A549 treated with GW870086 at 1 μM for 4 hours (cell line): ENCODE measurements around the gene IL17B. TPM values are rescaled to one million over a fixed set of nuclear protein-coding genes. Genes with fewer than 3 reads are reported as not detected.

ENCODE experiments used
- total RNA-seq: library from RNA; stranded (reverse); fragments of 200-300 nt; extraction: Qiagen RNA extraction; gene quantifications from 5 replicates; pipeline ENCODE4 v1.2.3, GENCODE V29; 2022; ENCODE audit warnings: low read depth

The IL17B gene, protein sequence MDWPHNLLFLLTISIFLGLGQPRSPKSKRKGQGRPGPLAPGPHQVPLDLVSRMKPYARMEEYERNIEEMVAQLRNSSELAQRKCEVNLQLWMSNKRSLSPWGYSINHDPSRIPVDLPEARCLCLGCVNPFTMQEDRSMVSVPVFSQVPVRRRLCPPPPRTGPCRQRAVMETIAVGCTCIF
- not detected in 5 replicates for total RNA-seq

DNA sequence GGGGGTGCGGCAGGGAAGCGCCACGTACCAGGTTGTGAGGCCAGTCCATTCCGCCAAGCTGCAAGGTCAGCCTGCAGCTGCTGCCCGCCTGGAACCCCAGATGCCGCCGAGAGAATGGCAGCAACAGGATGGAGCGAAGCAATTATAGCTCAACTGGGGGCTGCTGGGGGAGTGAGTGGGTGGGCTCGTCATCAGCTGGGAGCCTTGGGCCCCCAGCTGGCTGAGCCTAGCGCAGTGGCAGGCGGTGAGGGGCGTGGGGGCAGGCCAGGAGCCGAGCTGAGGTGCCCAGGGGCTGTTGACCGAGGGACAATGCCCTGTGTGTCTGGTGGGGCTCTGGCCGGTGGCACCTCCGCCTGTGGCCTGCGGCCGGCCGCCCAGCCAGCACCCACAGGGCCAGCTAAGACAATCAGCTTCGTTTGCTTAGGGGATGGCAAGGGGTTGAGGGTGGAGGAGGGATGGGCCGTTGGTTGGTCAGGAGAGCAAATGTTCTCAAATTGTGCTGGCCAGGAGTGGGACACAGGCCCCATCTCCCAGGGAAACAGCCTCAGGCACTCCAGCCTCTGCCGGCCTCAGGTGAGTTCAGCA lies at the start of gene IL17B:
Gene IL17B, minus strand, starts transcription at position 116 of the 585 bp plus-strand sequence. Its CDS starts 67 bp downstream, at position 49.

GRCh38 chr5:149357370-149358293 lies 21.5 kb downstream of the IL17B start, which contains the start of gene PCYOX1L:
TSS of gene PCYOX1L (plus strand) at chr5:149358046. CDS start at chr5:149358069, 23 bp downstream.

GRCh38 chr5:149345147-149345891 lies 33.8 kb downstream of the IL17B start, which contains the start of gene GRPEL2:
TSS of gene GRPEL2 (plus strand) at chr5:149345499. CDS start at chr5:149345540, 41 bp downstream.

Other genes with a start within 250 kb of the IL17B start
- gene ABLIM3, start 237.8 kb downstream of the IL17B start, total RNA-seq = 10.7 to 13.6 TPM (median 11.1 TPM) in 5 replicates
- 7.8 to 9.5 TPM (median 9.1 TPM) in 5 replicates for gene AFAP1L1, start 107.4 kb downstream of the IL17B start, total RNA-seq
- gene GRPEL2, start 33.8 kb downstream of the IL17B start, total RNA-seq = 7.4 to 8.8 TPM (median 7.8 TPM) in 5 replicates
- 2.1 to 2.9 TPM (median 2.7 TPM) in 5 replicates for gene PCYOX1L, start 21.2 kb downstream of the IL17B start, total RNA-seq
- 127 to 144 TPM (median 137 TPM) in 5 replicates for gene CSNK1A1, start 172.1 kb upstream of the IL17B start, total RNA-seq
- 1.3 to 1.5 TPM (median 1.4 TPM) in 5 replicates for gene ARHGEF37, start 202.2 kb upstream of the IL17B start, total RNA-seq